NCI-H2171 treated with DMSO at 0.1 percent for 48 hours (cell line): ENCODE measurements around the gene HNRNPUL2.
A peak's percentile ranks its signal among the peaks of the same experiment; 100 is the strongest.

Experiments used
- DNase-seq: peaks from one replicate; lab custom pipeline; 2025; lab: John Stamatoyannopoulos, UW

Gene HNRNPUL2

GRCh38 chr11:62726915-62727164, 417 bp downstream of the HNRNPUL2 start:
- no peak for DNase-seq

DNA sequence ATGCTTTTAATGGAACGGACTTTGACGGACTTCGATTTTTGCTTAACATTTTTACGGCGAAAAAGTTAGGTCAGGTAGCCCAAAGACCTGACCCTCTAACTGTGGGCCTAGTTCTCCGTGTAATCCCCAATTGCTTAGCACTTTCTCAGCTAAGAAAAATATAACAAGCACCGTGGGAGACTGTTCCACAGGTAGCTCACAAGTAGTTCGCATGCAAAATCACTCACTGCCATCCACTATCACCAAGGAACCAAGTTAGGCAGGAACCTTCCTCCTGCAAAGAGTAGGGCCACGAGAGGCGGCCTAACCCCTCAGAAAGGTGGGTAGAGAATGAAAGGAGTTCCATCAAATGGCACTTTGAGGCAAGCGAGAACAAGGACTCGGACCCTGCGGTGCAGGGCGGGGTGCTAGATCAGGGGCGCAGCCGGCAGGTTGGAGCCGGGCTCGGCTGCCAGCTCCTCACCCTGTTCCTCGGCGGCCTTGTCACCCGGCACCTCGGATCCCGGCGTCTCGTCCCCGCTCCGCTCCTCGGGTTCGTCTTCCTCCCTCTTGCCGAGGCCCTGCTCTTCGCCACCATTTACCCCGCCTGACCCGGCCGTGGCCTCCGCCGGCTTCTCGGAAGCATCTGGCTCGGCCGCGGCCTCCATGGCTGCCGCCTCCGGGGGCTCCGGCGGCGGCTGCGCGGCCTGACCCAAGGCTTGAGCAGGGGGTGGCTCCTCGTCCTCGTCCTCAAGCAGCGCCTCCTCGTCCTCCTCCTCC, 922 bp downstream of the HNRNPUL2 start:
- DNase-seq = no peak

GRCh38 chr11:62725646-62726045, 1.6 kb downstream of the HNRNPUL2 start:
- DNase-seq = no peak

GRCh38 chr11:62724171-62724570, 3.1 kb downstream of the HNRNPUL2 start:
- no peak for DNase-seq

DNA sequence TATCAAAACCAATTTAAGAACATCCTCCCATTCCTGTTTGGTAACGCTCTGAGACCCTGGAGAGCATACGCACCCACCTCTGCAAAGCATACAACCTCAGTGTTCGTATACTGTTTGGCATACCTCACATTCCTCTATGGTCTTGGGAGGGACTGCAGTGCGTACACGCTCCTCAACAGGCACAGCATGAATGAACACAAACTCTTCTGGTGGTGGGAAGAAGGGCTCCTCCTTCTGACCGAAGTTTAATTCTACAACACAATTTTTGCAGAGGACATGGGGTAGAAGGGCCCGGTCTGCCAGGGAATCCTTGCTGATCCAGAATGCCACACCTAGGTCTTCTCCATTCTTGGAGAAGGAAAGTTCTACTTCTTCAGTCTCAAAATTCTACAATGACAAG, 5.3 kb downstream of the HNRNPUL2 start:
- no peak for DNase-seq

DNA sequence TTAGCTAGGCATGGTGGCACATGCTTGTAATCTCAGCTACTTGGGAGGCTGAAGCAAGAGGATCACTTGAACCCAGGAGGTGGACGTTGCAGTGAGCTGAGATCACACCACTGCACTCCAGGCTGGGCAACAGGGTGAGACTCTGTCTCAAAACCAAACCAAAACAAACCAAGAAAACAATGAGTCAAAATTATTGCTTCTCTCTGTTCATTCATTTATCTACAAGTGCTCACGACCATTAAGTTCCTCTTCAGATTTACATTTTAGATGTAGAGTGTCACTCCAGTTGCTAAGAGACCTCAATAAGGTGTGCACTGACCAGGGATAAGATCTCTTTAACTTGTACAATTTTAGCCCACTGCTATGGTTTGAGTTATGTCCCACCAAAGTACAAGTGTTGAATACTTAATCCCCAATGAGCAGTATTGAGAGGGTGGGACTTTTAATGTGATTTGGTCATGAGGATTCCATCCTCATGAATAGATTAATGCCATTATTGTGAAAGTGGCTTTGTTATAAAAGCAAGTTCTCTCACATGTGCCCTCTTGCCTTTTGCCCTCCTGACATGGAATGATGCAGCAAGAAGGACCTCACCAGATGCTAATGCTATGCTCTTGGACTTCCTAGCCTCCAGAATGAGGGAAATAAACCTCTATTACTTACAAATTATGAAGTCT, 7.8 kb downstream of the HNRNPUL2 start:
- DNase-seq = no peak

- no peak for DNase-seq
Observed at GRCh38 chr11:62716816-62717215, 10.4 kb downstream of the HNRNPUL2 start.

GRCh38 chr11:62716206-62716605, 11.1 kb downstream of the HNRNPUL2 start:
- no peak for DNase-seq

DNA sequence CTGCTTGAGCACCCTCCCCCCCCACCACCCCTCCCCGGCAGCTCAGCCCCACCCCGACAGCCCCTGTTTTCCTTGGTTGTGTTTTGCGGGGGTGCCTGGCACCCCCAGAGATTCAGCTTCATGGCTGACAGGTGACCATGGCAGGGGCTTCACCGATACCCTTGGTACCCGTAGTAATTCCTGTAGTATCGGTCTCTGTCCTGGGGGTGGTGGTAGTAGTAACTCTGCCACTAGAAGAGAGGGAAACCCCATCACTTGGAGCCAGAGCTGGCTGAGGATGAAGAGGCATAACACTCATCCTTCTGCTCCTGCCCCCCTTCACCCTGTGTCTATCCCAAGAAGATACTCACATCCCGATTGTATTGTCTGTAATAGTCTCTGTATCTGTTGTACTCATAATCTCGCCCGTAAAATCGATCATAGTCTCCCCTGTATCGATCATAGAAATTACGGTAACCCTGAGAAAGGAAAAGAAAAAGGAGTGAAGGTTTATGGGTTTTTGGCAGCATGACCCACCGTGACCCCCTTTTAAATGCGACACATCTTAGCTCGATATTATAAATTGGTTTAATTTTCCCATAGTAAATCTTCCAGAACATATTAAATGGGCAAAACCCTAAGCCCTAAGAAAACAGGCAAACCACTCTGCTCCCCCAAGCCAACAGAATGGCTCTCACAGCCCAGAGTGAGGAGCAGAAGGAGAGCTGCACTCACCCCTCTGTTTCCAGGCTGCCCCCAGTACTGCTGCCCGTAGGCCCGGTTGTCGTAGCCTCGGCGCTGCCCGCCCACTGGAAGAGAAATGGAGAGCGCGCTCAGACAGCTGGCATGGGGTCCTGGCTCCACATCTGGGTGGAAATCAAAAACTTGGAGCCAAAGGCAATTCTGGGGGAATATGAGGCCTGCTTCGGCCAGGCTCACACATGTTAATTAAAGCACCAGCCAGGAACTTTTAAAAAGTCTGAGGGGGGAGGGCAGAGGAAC, 11.8 kb downstream of the HNRNPUL2 start:
- DNase-seq = no peak

DNA sequence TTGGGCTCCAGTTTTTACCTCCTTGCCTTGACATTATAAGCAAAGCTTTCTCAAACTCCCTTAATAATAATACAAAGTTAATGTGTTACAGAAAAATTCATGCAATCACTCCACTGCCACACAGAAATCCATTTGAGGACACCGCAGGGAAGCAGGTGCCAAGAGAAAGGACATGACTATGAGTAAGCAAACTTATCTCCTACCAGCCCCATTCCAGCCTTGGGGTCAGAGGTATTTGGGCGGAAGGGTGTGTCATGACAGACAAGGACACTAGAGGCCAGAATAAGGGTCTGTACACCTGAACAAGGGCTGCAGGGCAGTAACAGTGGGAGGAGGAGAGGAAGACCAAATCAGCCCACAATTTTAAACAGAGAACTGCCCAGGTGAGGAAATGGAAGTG, 13.9 kb downstream of the HNRNPUL2 start:
- DNase-seq = no peak

DNA sequence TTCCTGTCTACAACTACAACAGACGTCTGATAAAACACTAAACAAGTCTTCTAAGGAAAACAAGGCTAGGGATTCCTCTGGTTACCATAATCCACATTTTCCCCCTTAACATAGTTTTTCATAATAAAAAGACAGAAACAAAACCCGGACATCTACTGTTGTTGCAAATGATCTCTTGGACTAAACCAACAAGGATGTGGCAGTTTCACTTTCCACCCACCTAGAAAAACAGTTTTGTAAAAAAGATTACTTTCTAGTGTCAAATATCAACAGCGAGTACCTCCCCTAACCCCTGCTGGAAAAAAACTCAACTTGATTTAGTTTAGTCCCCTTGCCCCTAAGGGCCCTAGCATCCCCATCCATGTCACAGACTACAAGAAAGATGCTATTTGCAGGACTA, 14.4 kb downstream of the HNRNPUL2 start:
- no peak for DNase-seq

GRCh38 chr11:62712276-62712812, 14.9 kb downstream of the HNRNPUL2 start:
- DNase-seq = no peak

DNA sequence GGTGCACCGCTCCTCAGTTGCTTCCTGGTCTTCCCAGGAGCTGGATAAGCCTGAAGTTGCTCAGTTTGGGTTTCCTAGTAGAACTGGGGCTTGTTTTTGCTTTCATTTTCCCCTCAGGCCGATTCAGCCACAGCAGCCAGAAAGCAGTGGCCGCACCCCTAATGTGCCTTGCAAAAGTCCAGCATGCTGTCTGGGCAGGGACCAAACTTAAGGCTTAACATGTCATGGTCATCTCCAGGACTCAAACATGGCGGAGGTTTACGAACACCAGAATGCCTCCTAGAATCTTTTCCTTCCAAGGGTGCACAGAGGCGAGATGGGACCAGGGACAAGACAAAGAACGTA, 17.3 kb downstream of the HNRNPUL2 start:
- DNase-seq = no peak

DNA sequence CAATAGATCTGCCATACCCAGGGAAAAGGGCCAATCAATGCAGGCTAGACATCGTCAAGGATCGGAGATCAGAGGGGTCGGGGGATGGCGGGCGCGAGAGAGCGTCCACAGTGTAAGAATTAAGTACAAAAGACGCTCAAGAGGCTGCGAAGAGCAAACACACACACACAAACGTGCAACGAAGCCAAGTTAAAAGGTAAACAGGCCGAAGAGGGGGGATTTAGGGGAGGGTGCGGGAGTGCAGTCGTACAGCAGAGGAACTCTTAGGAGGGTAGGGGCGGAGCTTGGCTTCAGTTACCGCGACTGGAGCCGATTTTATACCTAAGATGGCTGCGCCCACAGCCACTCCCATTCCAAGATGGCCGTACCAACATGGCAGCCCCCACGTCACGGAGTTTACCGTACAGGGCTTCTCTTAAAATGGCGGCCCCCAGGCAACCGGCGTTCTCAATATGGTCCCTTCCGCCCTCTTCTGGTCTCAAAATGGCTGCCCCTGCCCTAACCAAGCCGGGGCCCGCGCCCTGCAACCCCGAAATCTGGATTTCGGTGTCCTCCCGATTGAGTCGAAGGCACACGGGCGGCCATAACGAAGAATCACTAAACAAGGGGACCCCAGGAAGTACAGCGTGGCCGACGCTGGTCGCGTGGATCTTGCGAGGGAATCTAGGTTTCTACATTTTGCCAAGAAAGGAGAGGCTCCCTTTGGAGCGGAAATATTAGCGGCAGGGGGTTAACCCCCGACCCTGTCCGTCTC, 17.8 kb downstream of the HNRNPUL2 start:
- peak; percentile 99 for DNase-seq

DNA sequence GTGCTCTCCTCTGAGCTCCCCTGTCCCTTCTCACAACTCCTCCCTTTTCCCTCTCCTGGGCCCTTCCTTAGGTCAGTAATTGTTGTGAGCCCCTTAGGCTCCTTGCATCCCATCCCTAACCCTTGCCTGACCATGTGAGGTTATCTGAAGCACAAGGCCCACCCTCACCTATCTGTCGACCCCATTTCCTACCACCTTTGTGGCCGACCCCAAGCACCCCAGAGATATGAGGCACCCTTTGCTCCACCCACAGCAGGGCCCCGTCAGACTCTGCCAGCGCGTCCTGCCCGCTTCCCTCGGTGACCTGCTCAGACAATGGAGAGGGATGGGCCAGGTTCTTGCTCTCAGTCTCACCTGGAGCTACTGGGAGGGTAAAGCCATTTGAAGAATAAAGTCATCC, 18.5 kb downstream of the HNRNPUL2 start:
- no peak for DNase-seq

GRCh38 chr11:62708392-62708791, 18.9 kb downstream of the HNRNPUL2 start:
- DNase-seq = no peak

DNA sequence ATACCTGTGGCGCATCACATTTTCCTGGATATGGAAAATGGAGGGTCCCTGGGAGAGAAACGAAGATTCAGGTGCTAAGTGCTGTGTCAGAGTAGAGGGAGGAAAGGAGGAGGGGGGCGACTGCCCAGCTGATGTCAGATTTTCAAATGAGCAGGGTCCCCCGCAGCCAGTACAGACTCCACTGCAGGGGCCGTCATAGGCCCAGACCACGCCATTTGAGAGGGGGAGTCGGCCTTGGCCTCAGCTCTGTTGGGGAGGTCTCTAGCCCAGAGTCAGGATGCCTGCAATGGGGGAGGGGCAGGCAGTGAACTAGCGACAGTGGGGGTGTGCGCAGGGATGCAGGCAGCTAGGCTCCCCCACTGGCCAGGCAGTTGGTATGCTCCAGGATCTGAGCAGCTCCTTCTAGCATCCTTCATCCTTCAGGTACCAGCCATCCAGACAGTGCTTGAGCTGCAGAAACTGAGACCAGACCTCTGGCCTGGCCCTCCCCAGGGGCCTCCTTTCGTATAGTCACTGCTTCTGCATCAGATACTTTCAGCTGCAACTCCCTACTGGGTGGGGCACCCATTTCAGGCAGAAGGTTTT, 19.9 kb downstream of the HNRNPUL2 start, which contains the start of the genes BSCL2 and GNG3:
BSCL2 (minus strand) TSS at position 148 of the 585 bp plus-strand sequence. CDS start 229 bp downstream, outside the sequence.
GNG3 (plus strand) TSS at position 400 of the 585 bp plus-strand sequence. CDS start 620 bp downstream, outside the sequence.
- no peak for DNase-seq

DNA sequence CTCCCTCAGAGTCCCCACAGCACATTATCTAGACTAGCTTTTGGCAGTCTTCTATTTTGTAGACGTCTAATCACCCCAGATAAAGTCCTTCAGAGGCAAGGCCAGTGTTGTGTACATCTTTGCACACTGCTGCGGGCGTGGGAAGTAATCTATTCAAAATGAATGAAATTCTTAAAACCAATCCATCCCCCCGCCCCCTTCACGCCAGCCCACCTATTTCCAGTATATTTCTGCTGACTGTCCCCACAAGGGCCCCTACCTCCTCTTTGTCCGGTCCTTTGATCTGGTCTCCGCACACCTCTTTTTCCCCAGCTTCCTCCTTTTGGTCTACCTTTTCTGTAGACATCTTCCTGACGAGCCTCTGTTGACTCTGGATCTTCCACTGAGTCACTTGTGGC, 20.4 kb downstream of the HNRNPUL2 start:
- no peak for DNase-seq

GRCh38 chr11:62705880-62706849, 21.1 kb downstream of the HNRNPUL2 start:
- peak; percentile 97 for DNase-seq

DNA sequence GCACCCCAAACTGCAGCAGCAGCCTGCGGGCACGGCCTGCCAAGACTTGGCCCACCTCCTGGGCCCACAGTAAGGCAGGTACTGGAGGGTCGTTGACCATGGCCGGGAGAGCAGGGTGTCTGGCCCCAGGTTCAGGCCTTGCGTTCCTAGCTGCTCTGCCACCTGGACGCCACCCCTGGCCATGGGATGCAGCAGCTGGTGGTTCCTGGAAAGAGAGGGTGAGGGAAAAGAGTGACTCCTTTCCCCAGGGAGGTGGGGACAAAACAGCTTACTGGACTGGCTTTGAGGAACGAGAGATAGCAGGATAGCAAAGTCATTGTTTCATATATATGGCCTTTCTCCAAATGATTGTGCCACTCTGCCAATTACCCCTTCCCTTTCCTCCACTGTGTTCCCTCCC, 21.8 kb downstream of the HNRNPUL2 start:
- DNase-seq = peak; percentile 51
